Measurements from ENCODE around the gene USH1C.

- no peak for TF ChIP-seq CTCF (IDR thresholded peaks at IDR 0.05)
- no peak for TF ChIP-seq POLR2AphosphoS5 (IDR thresholded peaks at IDR 0.05)
- no peak for TF ChIP-seq POLR2A (IDR thresholded peaks at IDR 0.05)
Measured at GRCh38 chr11:17580271-17580670, 36.1 kb upstream of the USH1C start.

All from prostate gland (tissue), 2 donors.